ENCODE measurements around the gene AMY1C. TPM values are rescaled to one million over a fixed set of nuclear protein-coding genes. Genes with fewer than 3 reads are reported as not detected.
"Not testable (repeated sequence)": the region's sequence is repeated elsewhere in the genome, so short reads cannot be mapped to it uniquely, and the experiment has no call there.

The AMY1C gene
- total RNA-seq: not detected

- H3K9me3 ChIP-seq; intact Hi-C loops (cut with DNase I); H3K4me1 ChIP-seq; H3K36me3 ChIP-seq; H3K4me3 ChIP-seq; DNase-seq (ENCODE audit: extremely low spot score); H3K27ac ChIP-seq (replicated peaks in 1 of 4); H3K27me3 ChIP-seq: not testable (repeated sequence)
- WGBS: no CpG with 5 or more reads among the region's 5 CpGs
Measured at GRCh38 chr1:103749598-103749997, at the start of gene AMY1C. AMY1C (plus strand) TSS chr1:103749898; CDS start chr1:103750470, 572 bp downstream.

- DNase-seq (ENCODE audit: extremely low spot score); H3K9me3 ChIP-seq; H3K4me1 ChIP-seq; H3K27me3 ChIP-seq; H3K27ac ChIP-seq (replicated peaks in 1 of 4); H3K4me3 ChIP-seq; H3K36me3 ChIP-seq; intact Hi-C loops (cut with DNase I): not testable (repeated sequence)
- no CpG with 5 or more reads among the region's 4 CpGs for WGBS
Measured at GRCh38 chr1:103700669-103701068, 49.0 kb upstream of the AMY1C start.

DNA sequence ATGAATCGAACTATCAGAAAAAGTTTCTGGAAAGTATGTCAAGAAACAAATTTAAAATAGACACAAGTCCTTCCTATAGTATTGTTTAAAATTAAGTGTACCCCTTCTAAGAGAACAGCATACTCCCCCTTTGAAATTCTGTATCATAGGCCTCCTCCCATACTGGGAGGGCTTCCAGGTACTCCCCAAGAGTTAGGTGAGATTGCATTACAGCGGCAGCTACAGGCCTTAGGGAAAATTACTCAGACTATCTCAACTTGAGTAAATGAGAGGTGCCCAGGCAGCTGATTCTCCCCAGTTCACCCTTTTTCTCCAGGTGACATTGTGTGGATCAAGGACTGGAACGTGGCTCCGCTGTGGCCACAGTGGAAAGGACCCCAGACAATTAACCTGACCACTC, 48.4 kb upstream of the AMY1C start:
- H3K36me3 ChIP-seq; H3K27ac ChIP-seq (replicated peaks in 1 of 4); H3K4me3 ChIP-seq; H3K4me1 ChIP-seq; H3K27me3 ChIP-seq; intact Hi-C loops (cut with DNase I); H3K9me3 ChIP-seq; DNase-seq (ENCODE audit: extremely low spot score): not testable (repeated sequence)
- WGBS: no CpG with 5 or more reads among the region's 4 CpGs

DNA sequence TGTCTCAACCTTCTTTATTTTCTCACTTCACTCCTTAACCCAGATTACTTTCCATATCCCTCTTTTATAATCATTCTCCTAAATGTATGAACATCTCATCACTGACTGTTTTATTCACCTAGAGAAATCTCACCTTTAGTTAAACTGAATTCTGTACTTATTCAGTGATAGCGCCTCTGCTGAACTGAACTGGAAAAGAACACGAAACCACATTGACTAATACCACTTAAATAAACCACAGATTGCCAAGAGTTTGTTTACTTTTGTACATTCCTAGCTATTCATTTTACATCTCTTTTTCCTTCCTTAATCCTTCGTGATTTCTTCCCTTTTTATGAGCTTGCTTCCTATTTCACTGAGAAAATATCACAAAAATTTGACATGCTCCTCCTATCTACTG, 42.0 kb upstream of the AMY1C start:
- no CpG with 5 or more reads among the region's 3 CpGs for WGBS
- H3K4me3 ChIP-seq; intact Hi-C loops (cut with DNase I); DNase-seq (ENCODE audit: extremely low spot score); H3K4me1 ChIP-seq; H3K27ac ChIP-seq (replicated peaks in 1 of 4); H3K36me3 ChIP-seq; H3K27me3 ChIP-seq; H3K9me3 ChIP-seq: not testable (repeated sequence)

GRCh38 chr1:103710381-103710780, 39.3 kb upstream of the AMY1C start:
- H3K36me3 ChIP-seq; intact Hi-C loops (cut with DNase I); H3K4me3 ChIP-seq; DNase-seq (ENCODE audit: extremely low spot score); H3K27me3 ChIP-seq; H3K4me1 ChIP-seq; H3K27ac ChIP-seq (replicated peaks in 1 of 4); H3K9me3 ChIP-seq: not testable (repeated sequence)
- WGBS: no CpG with 5 or more reads among the region's 3 CpGs

- H3K4me1 ChIP-seq; H3K4me3 ChIP-seq; H3K9me3 ChIP-seq; intact Hi-C loops (cut with DNase I); H3K27me3 ChIP-seq; H3K27ac ChIP-seq (replicated peaks in 1 of 4); H3K36me3 ChIP-seq: not testable (repeated sequence)
- 61% methylated on average over 6 of the region's 6 CpGs for WGBS
- peak; percentile 84 for DNase-seq (ENCODE audit: extremely low spot score)
Measured at GRCh38 chr1:103717404-103717803, 32.3 kb upstream of the AMY1C start.

GRCh38 chr1:103721473-103721872, 28.2 kb upstream of the AMY1C start:
- DNase-seq (ENCODE audit: extremely low spot score); H3K36me3 ChIP-seq; H3K4me1 ChIP-seq; H3K9me3 ChIP-seq; H3K4me3 ChIP-seq; intact Hi-C loops (cut with DNase I); H3K27ac ChIP-seq (replicated peaks in 1 of 4); H3K27me3 ChIP-seq: not testable (repeated sequence)
- no CpG with 5 or more reads among the region's 2 CpGs for WGBS

DNA sequence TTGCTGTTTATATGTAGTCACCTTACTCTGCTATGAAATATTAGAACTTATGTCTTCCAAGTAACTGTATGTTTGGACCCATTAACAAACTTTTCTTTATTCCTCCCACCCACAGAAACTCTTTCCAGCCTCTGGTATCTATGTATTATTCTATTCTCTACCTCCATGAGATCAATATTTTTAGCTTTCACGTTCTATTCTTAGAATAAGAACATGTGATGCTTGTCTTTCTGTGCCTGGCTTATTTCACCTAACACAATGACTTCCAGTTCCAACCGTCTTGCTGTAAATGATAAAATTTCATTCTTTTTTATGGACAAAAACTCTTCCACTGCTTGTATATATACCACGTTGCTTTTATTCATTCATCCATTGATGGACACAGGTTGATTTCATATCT, 14.4 kb upstream of the AMY1C start:
- H3K27me3 ChIP-seq; H3K27ac ChIP-seq (replicated peaks in 1 of 4); H3K4me1 ChIP-seq; intact Hi-C loops (cut with DNase I); H3K9me3 ChIP-seq; H3K4me3 ChIP-seq; H3K36me3 ChIP-seq; DNase-seq (ENCODE audit: extremely low spot score): not testable (repeated sequence)
- no CpG with 5 or more reads among the region's 3 CpGs for WGBS

- H3K27me3 ChIP-seq; H3K27ac ChIP-seq (replicated peaks in 1 of 4); H3K9me3 ChIP-seq; H3K4me1 ChIP-seq; H3K4me3 ChIP-seq; DNase-seq (ENCODE audit: extremely low spot score); intact Hi-C loops (cut with DNase I); H3K36me3 ChIP-seq: not testable (repeated sequence)
- no CpG with 5 or more reads among the region's 3 CpGs for WGBS
Measured at GRCh38 chr1:103738031-103738430, 11.7 kb upstream of the AMY1C start.

DNA sequence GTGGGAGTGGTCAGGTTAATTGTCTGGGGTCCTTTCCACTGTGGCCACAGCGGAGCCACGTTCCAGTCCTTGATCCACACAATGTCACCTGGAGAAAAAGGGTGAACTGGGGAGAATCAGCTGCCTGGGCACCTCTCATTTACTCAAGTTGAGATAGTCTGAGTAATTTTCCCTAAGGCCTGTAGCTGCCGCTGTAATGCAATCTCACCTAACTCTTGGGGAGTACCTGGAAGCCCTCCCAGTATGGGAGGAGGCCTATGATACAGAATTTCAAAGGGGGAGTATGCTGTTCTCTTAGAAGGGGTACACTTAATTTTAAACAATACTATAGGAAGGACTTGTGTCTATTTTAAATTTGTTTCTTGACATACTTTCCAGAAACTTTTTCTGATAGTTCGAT, 5.2 kb upstream of the AMY1C start:
- DNase-seq (ENCODE audit: extremely low spot score); H3K36me3 ChIP-seq; intact Hi-C loops (cut with DNase I); H3K27ac ChIP-seq (replicated peaks in 1 of 4); H3K9me3 ChIP-seq; H3K27me3 ChIP-seq; H3K4me3 ChIP-seq; H3K4me1 ChIP-seq: not testable (repeated sequence)
- WGBS: no CpG with 5 or more reads among the region's 4 CpGs

GRCh38 chr1:103745040-103745439, 4.7 kb upstream of the AMY1C start:
- H3K27me3 ChIP-seq; H3K4me3 ChIP-seq; DNase-seq (ENCODE audit: extremely low spot score); H3K9me3 ChIP-seq; intact Hi-C loops (cut with DNase I); H3K4me1 ChIP-seq; H3K27ac ChIP-seq (replicated peaks in 1 of 4); H3K36me3 ChIP-seq: not testable (repeated sequence)
- WGBS: no CpG with 5 or more reads among the region's 4 CpGs

- H3K36me3 ChIP-seq; H3K4me1 ChIP-seq; H3K9me3 ChIP-seq; DNase-seq (ENCODE audit: extremely low spot score); intact Hi-C loops (cut with DNase I); H3K27me3 ChIP-seq; H3K27ac ChIP-seq (replicated peaks in 1 of 4); H3K4me3 ChIP-seq: not testable (repeated sequence)
- no CpG with 5 or more reads among the region's 6 CpGs for WGBS
Measured at GRCh38 chr1:103748273-103748672, 1.4 kb upstream of the AMY1C start.

Measured in esophagus muscularis mucosa (tissue), 4 donors.